ENCODE results near the gene TTI1. TPM values are rescaled to one million over a fixed set of nuclear protein-coding genes. Genes with fewer than 3 reads are reported as not detected.

Gene TTI1
- total and polyA plus RNA-seq, 2 of the 13 experiments (the other 11 are each of a cell fraction or from before 2014, with no cell fraction given): 22.9 to 39.8 TPM

- TF ChIP-seq TRAFD1 (CRISPR knock-in tag; IDR thresholded peaks at IDR 0.05; ENCODE audit: borderline replicate concordance) (no peak), PPARG (CRISPR knock-in tag; conservative IDR thresholded peaks at IDR 0.05) (0 out of 2 replicates have a peak, but pooled peaks have one; percentile 4), FIP1L1 (IDR thresholded peaks at IDR 0.05; ENCODE audit: borderline replicate concordance, insufficient read depth, low read depth, low read length) (no peak), POLR2AphosphoS2 (IDR thresholded peaks at IDR 0.05; ENCODE audit: low read depth, low read length) (no peak), CSRNP1 (CRISPR knock-in tag; IDR thresholded peaks at IDR 0.05) (no peak), ERF (CRISPR knock-in tag; IDR thresholded peaks at IDR 0.05) (0 out of 2 replicates have a peak, but pooled peaks have one; percentile 50), NR0B2 (CRISPR knock-in tag; IDR thresholded peaks at IDR 0.05) (no peak), MTERF4 (CRISPR knock-in tag; IDR thresholded peaks at IDR 0.05) (no peak), FOXP1 (IDR thresholded peaks at IDR 0.05) (no peak), FOXP1 (CRISPR knock-in tag; IDR thresholded peaks at IDR 0.05) (peak; percentile 25; the same call in 1 of the 2 replicates), ZNF572 (CRISPR knock-in tag; IDR thresholded peaks at IDR 0.05) (no peak), PLRG1 (conservative IDR thresholded peaks at IDR 0.05) (no peak), SKIL (CRISPR knock-in tag; IDR thresholded peaks at IDR 0.05; ENCODE audit: borderline replicate concordance) (no peak), HOXA5 (CRISPR knock-in tag; IDR thresholded peaks at IDR 0.05) (peak; percentile 34; the same call in 1 of the 2 replicates), NFIC (IDR thresholded peaks at IDR 0.05; ENCODE audit: low read length) (no peak), ZNF574 (CRISPR knock-in tag; IDR thresholded peaks at IDR 0.05) (no peak), ZBTB44 (CRISPR knock-in tag; IDR thresholded peaks at IDR 0.05) (no peak)
Observed at GRCh38 chr20:38023181-38024001, 9.9 kb downstream of the TTI1 start (continued).

All from HepG2 (cell line).